Naive thymus-derived CD4-positive, alpha-beta T cell (primary cell): ENCODE results near the gene XPNPEP3. TPM values are rescaled to one million over a fixed set of nuclear protein-coding genes. Genes with fewer than 3 reads are reported as not detected.

ENCODE experiments used
- ATAC-seq: fragments of 150-1000 bp; cut with Tn5 transposase; 2 replicates; pipeline ENCODE4 v1.10.0; 2021; ENCODE audit warnings: mild to moderate bottlenecking, moderate library complexity
- CTCF ChIA-PET: fragments of 350-600 bp; sonication (Branson Sonifier 250); formaldehyde crosslinking; loops from one replicate; lab custom pipeline; 2021; ENCODE audit warnings: antibody characterized with exemption; lab: Charles Lee
- POLR2A ChIA-PET: fragments of 350-600 bp; sonication (Branson Sonifier 250); formaldehyde crosslinking; loops from one replicate; lab custom pipeline; 2021; ENCODE audit warnings: antibody characterized with exemption, inconsistent platforms; lab: Charles Lee
- DNase-seq, 9 donors: peaks; one replicate each; pipeline versions ENCODE4 v3.0.0 to v3.0.0-alpha.2; 2020 to 2022; ENCODE audit warnings: mixed read lengths in 1 of 9
- H3K27ac ChIP-seq: one replicate; pipeline ENCODE4 v1.7.0; 2013; ENCODE audit warnings: mild to moderate bottlenecking, low read depth, low read length, moderate library complexity
- H3K27me3 ChIP-seq, 2 donors: one replicate each; pipeline ENCODE4 v1.7.0; 2013; ENCODE audit warnings: low read length in 2 of 2, mild to moderate bottlenecking in 2 of 2, moderate library complexity in 2 of 2; ENCODE audit not compliant: control insufficient read depth in 2 of 2, insufficient read depth in 2 of 2
- H3K36me3 ChIP-seq, 3 experiments: 1 replicate in 2 of 3; 2 replicates in 1 of 3; pipeline ENCODE4 v1.7.0; 2013; ENCODE audit warnings: low read length in 3 of 3, mild to moderate bottlenecking in 3 of 3, moderate library complexity in 1 of 3; ENCODE audit not compliant: insufficient read depth in 3 of 3, control insufficient read depth in 2 of 3
- H3K4me1 ChIP-seq, 2 donors: one replicate each; pipeline ENCODE4 v1.7.0; 2013; ENCODE audit warnings: low read length in 2 of 2, mild to moderate bottlenecking in 2 of 2, moderate library complexity in 1 of 2; ENCODE audit not compliant: control insufficient read depth in 2 of 2, insufficient read depth in 2 of 2
- H3K4me3 ChIP-seq: 2 replicates; pipeline ENCODE4 v1.7.0; 2013; ENCODE audit warnings: mild to moderate bottlenecking, low read length
- H3K9me3 ChIP-seq, 3 experiments: 1 replicate in 2 of 3; 2 replicates in 1 of 3; pipeline ENCODE4 v1.7.0; 2013; ENCODE audit warnings: low read length in 3 of 3; ENCODE audit not compliant: control insufficient read depth in 2 of 3
- H3K27ac Mint-ChIP-seq, 9 donors: one replicate each; pipeline ENCODE4 v1.8.0; 2020 to 2022; ENCODE audit warnings: mixed read lengths in 9 of 9, mild to moderate bottlenecking in 8 of 9, moderate library complexity in 5 of 9, inconsistent platforms in 2 of 9
- H3K27me3 Mint-ChIP-seq, 5 donors: one replicate each; pipeline ENCODE4 v1.8.0; 2021 to 2022; ENCODE audit warnings: mixed read lengths in 5 of 5, mild to moderate bottlenecking in 1 of 5
- H3K36me3 Mint-ChIP-seq, 5 donors: one replicate each; pipeline ENCODE4 v1.8.0; 2020 to 2022; ENCODE audit warnings: mixed read lengths in 5 of 5, mild to moderate bottlenecking in 3 of 5, inconsistent platforms in 1 of 5
- H3K4me1 Mint-ChIP-seq, 7 donors: one replicate each; pipeline ENCODE4 v1.8.0; 2020 to 2022; ENCODE audit warnings: mixed read lengths in 7 of 7, mild to moderate bottlenecking in 3 of 7, inconsistent platforms in 1 of 7
- H3K4me3 Mint-ChIP-seq, 10 donors: one replicate each; pipeline ENCODE4 v1.8.0; 2020 to 2022; ENCODE audit warnings: mild to moderate bottlenecking in 10 of 10, mixed read lengths in 10 of 10, moderate library complexity in 6 of 10, inconsistent platforms in 2 of 10
- H3K9me3 Mint-ChIP-seq, 11 donors: one replicate each; pipeline ENCODE4 v1.8.0; 2020 to 2022; ENCODE audit warnings: mixed read lengths in 11 of 11, mild to moderate bottlenecking in 4 of 11, inconsistent platforms in 1 of 11, moderate library complexity in 1 of 11
- intact Hi-C, 2 donors: fragments of 100-400 bp; cut with micrococcal nuclease; formaldehyde crosslinking; loops; one replicate each; pipeline ENCODE4 v1.15.1; 2023
- polyA plus RNA-seq, 2 donors: library from polyadenylated mRNA; unstranded; fragments of 300-500 nt; fragmentation: Illumina TruSeq; gene quantifications; one replicate each; pipeline ENCODE4 v1.2.3, GENCODE V29; 2021
- total RNA-seq, 6 experiments: library from RNA in 5 of 6; stranded (reverse) in 5 of 6; gene quantifications; 1 replicate in 5 of 6; 2 replicates in 1 of 6; pipeline ENCODE4 v1.2.3 and lab custom pipeline; 2021 to 2026

XPNPEP3 gene
- total and polyA plus RNA-seq, 7 experiments from 2014 or later: 14.4 to 21.8 (median 17.8) TPM

GRCh38 chr22:40853961-40854360 is 3.0 kb upstream of the XPNPEP3 start:
- Histone ChIP-seq H3K4me1 (peaks cover 24 to 42% of the 10 kb centered on the region in 2 donors), H3K4me3 (no peak overlapping the region), H3K27me3 (no peaks in the 10 kb centered on the region), H3K36me3 (peaks cover 7 to 14% (median 8%) of the 10 kb centered on the region in 3 experiments), H3K27ac (peak overlapping the region; percentile 50), H3K9me3 (no peaks in the 10 kb centered on the region)
- Mint-ChIP-seq H3K27ac (peak overlapping the region in 8 of 9 donors; percentile 17 to 69 (median 36)), H3K4me1 (peaks cover 36 to 73% (median 60%) of the 10 kb centered on the region in 7 donors), H3K36me3 (peaks cover 2 to 9% (median 5%) of the 10 kb centered on the region in 5 donors), H3K9me3 (peaks cover 0 to 2% (median 0%) of the 10 kb centered on the region in 11 donors), H3K27me3 (peaks cover 0 to 2% (median 0%) of the 10 kb centered on the region in 5 donors), H3K4me3 (peak overlapping the region; percentile 13 to 100 (median 66))
- intact Hi-C loops: no loop called here
- ChIA-PET POLR2A (interaction anchor here (0.9 to 1.2 kb wide), 3 partner anchors 15 to 171 kb away, joined by 3 to 5 read pairs (median 4); no protein-coding TSS in a partner anchor), CTCF (interaction anchor here (0.7 to 1.4 kb wide), 2 partner anchors 171 to 231 kb away, joined by 3 read pairs; no protein-coding TSS in a partner anchor)
- ATAC-seq (no peak), DNase-seq (no peak)

DNA sequence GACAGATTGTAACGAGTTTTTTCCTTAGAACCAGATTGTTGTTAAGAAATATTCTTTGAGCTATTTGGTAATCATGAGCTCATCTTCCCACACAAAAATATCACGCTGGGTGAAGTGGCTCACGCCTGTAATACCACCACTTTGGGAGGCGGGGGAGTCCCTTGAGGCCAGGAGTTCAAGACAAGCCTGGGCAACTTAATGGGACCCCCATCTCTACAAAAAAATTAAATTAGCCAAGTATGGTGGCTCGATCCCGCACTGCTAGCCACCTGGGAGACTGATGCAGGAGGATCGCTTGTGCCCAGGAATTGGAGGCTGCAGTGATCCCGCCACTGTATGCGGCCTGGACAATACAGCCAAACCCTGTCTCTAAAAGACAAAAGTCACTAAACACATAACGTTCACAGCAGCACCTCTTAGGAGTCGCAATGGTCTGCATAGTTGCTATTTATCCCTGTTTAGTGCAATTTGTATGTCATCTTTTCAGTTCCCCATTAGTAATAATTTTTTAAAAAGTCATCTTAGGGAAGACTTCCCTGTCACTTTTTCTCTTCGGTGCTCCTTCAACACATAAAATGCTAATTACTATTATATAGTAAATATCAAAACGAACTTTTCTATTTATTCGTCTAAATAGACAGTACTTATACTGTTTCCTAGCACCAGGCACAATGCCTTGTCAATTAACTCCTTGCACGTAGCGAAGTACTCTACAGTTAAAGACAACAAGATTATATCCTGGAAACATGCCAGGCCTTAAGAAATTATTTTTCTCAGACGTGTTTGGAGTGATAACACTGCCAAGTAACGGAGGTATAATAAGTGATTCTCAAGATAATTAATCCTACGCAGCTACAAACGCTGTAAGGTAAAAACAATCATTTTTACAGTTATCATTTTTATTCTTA is 1.6 kb upstream of the XPNPEP3 start:
- no peak for ATAC-seq
- no peaks in the 10 kb centered on the region for H3K9me3 ChIP-seq
- ChIA-PET CTCF (interaction anchor here (1.1 to 1.4 kb wide), 2 partner anchors 64 to 172 kb away, joined by 3 read pairs; no protein-coding TSS in a partner anchor), POLR2A (interaction anchor here (0.5 to 1.5 kb wide), 3 partner anchors 81 to 383 kb away, joined by 3 to 4 read pairs (median 3); no protein-coding TSS in a partner anchor)
- H3K27ac Mint-ChIP-seq: peak overlapping the region; percentile 62 to 100 (median 99)
- peaks cover 0 to 2% (median 0%) of the 10 kb centered on the region in 11 donors for H3K9me3 Mint-ChIP-seq
- peaks cover 0 to 5% (median 3%) of the 10 kb centered on the region in 3 experiments for H3K36me3 ChIP-seq
- peaks cover 0 to 2% (median 0%) of the 10 kb centered on the region in 5 donors for H3K27me3 Mint-ChIP-seq
- H3K4me3 Mint-ChIP-seq: peak overlapping the region; percentile 94 to 100 (median 98)
- peak overlapping the region; percentile 97 for H3K27ac ChIP-seq
- H3K4me1 ChIP-seq: peaks cover 24 to 41% of the 10 kb centered on the region in 2 donors
- peak in 3 of 9 donors; percentile 10 to 25 (median 22) for DNase-seq
- intact Hi-C loops: loop anchor here in 1 of 2 donors (5.0 kb wide), 1 partner anchor 813 kb away; no protein-coding TSS in a partner anchor
- H3K36me3 Mint-ChIP-seq: peaks cover 1 to 5% (median 2%) of the 10 kb centered on the region in 5 donors
- peak overlapping the region; percentile 83 for H3K4me3 ChIP-seq
- H3K4me1 Mint-ChIP-seq: peaks cover 35 to 73% (median 64%) of the 10 kb centered on the region in 7 donors
- no peaks in the 10 kb centered on the region for H3K27me3 ChIP-seq

- H3K27me3 ChIP-seq: no peaks in the 10 kb centered on the region
- peaks cover 31 to 72% (median 63%) of the 10 kb centered on the region in 7 donors for H3K4me1 Mint-ChIP-seq
These were observed 902 bp upstream of the XPNPEP3 start for GRCh38 chr22:40855979-40856512.

DNA sequence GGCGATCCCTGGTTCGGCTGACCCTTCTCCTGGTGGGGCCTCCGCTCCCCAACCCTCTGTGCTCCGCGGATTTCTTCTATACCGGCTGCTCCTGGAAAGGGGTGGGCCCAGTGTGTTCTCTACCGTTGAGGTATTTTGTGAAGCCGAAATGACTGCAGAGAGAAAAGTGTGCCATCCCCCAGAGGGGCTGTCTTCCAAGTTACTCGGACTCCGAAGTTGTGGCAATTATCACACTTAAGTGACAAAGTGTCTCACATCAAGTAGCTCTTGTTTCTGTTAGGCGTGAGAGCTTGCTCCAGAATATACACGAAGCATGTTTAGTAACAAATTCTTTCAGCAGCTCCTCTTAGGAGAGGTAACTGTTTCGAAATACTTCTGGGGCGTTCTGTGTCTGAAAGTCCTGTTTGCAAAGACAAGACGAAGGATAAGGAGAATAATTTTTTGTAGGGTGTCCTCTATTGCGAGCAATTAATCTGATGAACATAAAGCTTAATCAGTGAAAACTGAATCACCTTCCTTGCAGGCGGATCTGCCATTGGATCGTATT is 434 bp downstream of the XPNPEP3 start:
- ATAC-seq: no peak
- CTCF ChIA-PET: interaction anchor here (0.6 to 2.0 kb wide), 4 partner anchors 39 to 330 kb away, joined by 3 to 10 read pairs (median 4); partner anchors contain the start of gene SLC25A17
- peaks cover 25 to 72% (median 63%) of the 10 kb centered on the region in 7 donors for H3K4me1 Mint-ChIP-seq

More at GRCh38 chr22:40855979-40856512, 902 bp upstream of the XPNPEP3 start:
- peaks cover 24 to 39% of the 10 kb centered on the region in 2 donors for H3K4me1 ChIP-seq
- intact Hi-C loops: loop anchor here (1.0 to 5.0 kb wide), 16 partner anchors 37 to 814 kb away; partner anchors contain the start of genes MRTFA (in 2 of the 2), RANGAP1 (in 2 of the 2), RBX1 (in 2 of the 2) and SLC25A17 (in 2 of the 2)
- Mint-ChIP-seq H3K4me3 (peak overlapping the region; percentile 94 to 100 (median 98)), H3K27me3 (peaks cover 0 to 2% (median 0%) of the 10 kb centered on the region in 5 donors), H3K36me3 (peaks cover 0 to 5% (median 2%) of the 10 kb centered on the region in 5 donors), H3K9me3 (peaks cover 0 to 2% (median 0%) of the 10 kb centered on the region in 11 donors), H3K27ac (peak overlapping the region; percentile 98 to 100 (median 100))
- no peaks in the 10 kb centered on the region for H3K9me3 ChIP-seq
- peaks cover 0 to 5% (median 0%) of the 10 kb centered on the region in 3 experiments for H3K36me3 ChIP-seq
- peak overlapping the region; percentile 83 for H3K4me3 ChIP-seq
- peak; percentile 7 for ATAC-seq
- DNase-seq: peak in 4 of 9 donors; percentile 31 to 44 (median 38)
- peak overlapping the region; percentile 97 for H3K27ac ChIP-seq
- ChIA-PET POLR2A (interaction anchor here (0.6 to 2.0 kb wide), 8 partner anchors 21 to 812 kb away, joined by 3 to 9 read pairs (median 4); partner anchors contain the start of genes ACO2, PHF5A and RANGAP1), CTCF (interaction anchor here (1.1 to 2.0 kb wide), 2 partner anchors 38 to 64 kb away, joined by 3 to 10 read pairs; partner anchors contain the start of gene SLC25A17)

DNA sequence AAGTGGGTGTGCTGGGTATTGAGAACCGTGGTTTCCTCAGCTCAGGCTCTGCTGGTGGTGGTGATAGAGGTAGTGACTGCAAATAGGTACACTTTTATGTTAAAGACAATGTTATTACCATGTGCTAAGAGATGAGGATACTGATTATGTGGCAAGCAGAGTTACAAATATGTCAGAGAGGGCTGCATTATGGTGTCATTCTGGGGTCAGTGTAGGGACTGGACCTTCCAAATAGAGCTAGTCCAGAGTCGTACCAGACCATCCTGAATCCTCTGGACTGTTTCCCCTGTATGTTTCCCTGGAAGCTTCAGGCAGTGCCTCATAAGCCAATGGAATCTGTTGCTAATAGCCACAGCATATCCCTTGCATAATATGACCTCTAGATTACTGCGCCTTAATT is 5.1 kb downstream of the XPNPEP3 start, which contains the start of gene DNAJB7:
DNAJB7 (minus strand) TSS at position 101 of the 400 bp plus-strand sequence. CDS start 119 bp downstream, outside the sequence.
- no peak for ATAC-seq
- DNase-seq: no peak
- Mint-ChIP-seq H3K36me3 (peaks cover 0 to 8% (median 6%) of the 10 kb centered on the region in 5 donors), H3K4me1 (peaks cover 20 to 80% (median 67%) of the 10 kb centered on the region in 7 donors), H3K27me3 (no peaks in the 10 kb centered on the region), H3K27ac (peak within 1 kb of the TSS in 7 of 9 donors; percentile 0 to 69 (median 36)), H3K9me3 (no peaks in the 10 kb centered on the region), H3K4me3 (no peak within 1 kb of the TSS)
- POLR2A ChIA-PET: interaction anchor here (0.6 kb wide), 2 partner anchors 228 to 446 kb away, joined by 3 read pairs; no protein-coding TSS in a partner anchor
- H3K27ac ChIP-seq: no peak within 1 kb of the TSS
- intact Hi-C loops: no loop called here
- peaks cover 5 to 9% of the 10 kb centered on the region in 2 donors for H3K4me1 ChIP-seq
- CTCF ChIA-PET: interaction anchor here (0.6 kb wide), 1 partner anchor 20 kb away, joined by 3 read pairs; no protein-coding TSS in a partner anchor
- H3K9me3 ChIP-seq: no peaks in the 10 kb centered on the region
- H3K27me3 ChIP-seq: no peaks in the 10 kb centered on the region
- H3K36me3 ChIP-seq: peaks cover 4 to 5% (median 5%) of the 10 kb centered on the region in 3 experiments
- no peak within 1 kb of the TSS for H3K4me3 ChIP-seq

More for the DNA sequence above, 434 bp downstream of the XPNPEP3 start:
- Histone ChIP-seq H3K4me1 (peaks cover 24 to 37% of the 10 kb centered on the region in 2 donors), H3K36me3 (peaks cover 4 to 10% (median 5%) of the 10 kb centered on the region in 3 experiments), H3K27me3 (no peaks in the 10 kb centered on the region), H3K4me3 (peak overlapping the region; percentile 83), H3K27ac (peak overlapping the region; percentile 97), H3K9me3 (no peaks in the 10 kb centered on the region)
- peaks cover 0 to 2% (median 0%) of the 10 kb centered on the region in 11 donors for H3K9me3 Mint-ChIP-seq
- H3K4me3 Mint-ChIP-seq: peak overlapping the region; percentile 94 to 100 (median 98)
- H3K27ac Mint-ChIP-seq: peak overlapping the region; percentile 98 to 100 (median 100)
- intact Hi-C loops: loop anchor here (2.0 to 5.0 kb wide), 5 partner anchors 41 to 815 kb away; partner anchors contain the start of genes POLR3H (in 1 of the 2) and ZC3H7B (in 1 of the 2)
- POLR2A ChIA-PET: interaction anchor here (0.6 to 2.0 kb wide), 16 partner anchors 10 to 813 kb away, joined by 3 to 9 read pairs (median 3); partner anchors contain the start of genes ACO2, EP300, PHF5A and RANGAP1
- H3K27me3 Mint-ChIP-seq: peaks cover 0 to 2% (median 0%) of the 10 kb centered on the region in 5 donors
- DNase-seq: no peak
- H3K36me3 Mint-ChIP-seq: peaks cover 0 to 8% (median 6%) of the 10 kb centered on the region in 5 donors
